ENCODE results near the gene PKP4.

- TF ChIP-seq, protein P1, sequence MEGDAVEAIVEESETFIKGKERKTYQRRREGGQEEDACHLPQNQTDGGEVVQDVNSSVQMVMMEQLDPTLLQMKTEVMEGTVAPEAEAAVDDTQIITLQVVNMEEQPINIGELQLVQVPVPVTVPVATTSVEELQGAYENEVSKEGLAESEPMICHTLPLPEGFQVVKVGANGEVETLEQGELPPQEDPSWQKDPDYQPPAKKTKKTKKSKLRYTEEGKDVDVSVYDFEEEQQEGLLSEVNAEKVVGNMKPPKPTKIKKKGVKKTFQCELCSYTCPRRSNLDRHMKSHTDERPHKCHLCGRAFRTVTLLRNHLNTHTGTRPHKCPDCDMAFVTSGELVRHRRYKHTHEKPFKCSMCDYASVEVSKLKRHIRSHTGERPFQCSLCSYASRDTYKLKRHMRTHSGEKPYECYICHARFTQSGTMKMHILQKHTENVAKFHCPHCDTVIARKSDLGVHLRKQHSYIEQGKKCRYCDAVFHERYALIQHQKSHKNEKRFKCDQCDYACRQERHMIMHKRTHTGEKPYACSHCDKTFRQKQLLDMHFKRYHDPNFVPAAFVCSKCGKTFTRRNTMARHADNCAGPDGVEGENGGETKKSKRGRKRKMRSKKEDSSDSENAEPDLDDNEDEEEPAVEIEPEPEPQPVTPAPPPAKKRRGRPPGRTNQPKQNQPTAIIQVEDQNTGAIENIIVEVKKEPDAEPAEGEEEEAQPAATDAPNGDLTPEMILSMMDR (IDR thresholded peaks at IDR 0.05), result no peak
- TF ChIP-seq EP300 (IDR thresholded peaks at IDR 0.05) (no peak), POLR2AphosphoS5 (IDR thresholded peaks at IDR 0.05) (no peak)
Measured at GRCh38 chr2:158482594-158482993, 25.8 kb downstream of the PKP4 start.
